ENCODE data around the gene BANP. TPM values are rescaled to one million over a fixed set of nuclear protein-coding genes. Genes with fewer than 3 reads are reported as not detected.
A peak's percentile ranks its signal among the peaks of the same experiment; 100 is the strongest.
"Not testable (repeated sequence)": the region's sequence is repeated elsewhere in the genome, so short reads cannot be mapped to it uniquely, and the experiment has no call there.

The BANP gene
- polyA plus RNA-seq, 6 donors from 2014 or later = 24.3 to 40.1 (median 28.5) TPM

GRCh38 chr16:87932475-87933139 lies 18.6 kb upstream of the BANP start:
- not testable (repeated sequence) for DNase-seq; ATAC-seq (ENCODE audit: low read depth in 2 of 2); H3K9me3 Mint-ChIP-seq; H3K27me3 Mint-ChIP-seq; H3K27ac Mint-ChIP-seq; H3K36me3 Mint-ChIP-seq
- Mint-ChIP-seq H3K4me3 (peak overlapping the region in 1 of 8 donors; percentile 40), H3K4me1 (peaks cover 9 to 21% (median 9%) of the 10 kb centered on the region in 3 donors)

GRCh38 chr16:87933140-87933495 lies 18.1 kb upstream of the BANP start:
- Mint-ChIP-seq H3K36me3 (no peaks in the 10 kb centered on the region), H3K4me1 (peaks cover 9 to 21% (median 9%) of the 10 kb centered on the region in 3 donors), H3K27me3 (peaks cover 0 to 10% (median 0%) of the 10 kb centered on the region in 3 donors), H3K4me3 (no peak overlapping the region), H3K27ac (no peak overlapping the region), H3K9me3 (no peaks in the 10 kb centered on the region)
- ATAC-seq (ENCODE audit: low read depth in 2 of 2) (no peak), DNase-seq (no peak)

GRCh38 chr16:87934752-87935425 lies 16.3 kb upstream of the BANP start:
- peak overlapping the region in 1 of 8 donors; percentile 75 for H3K4me3 Mint-ChIP-seq
- H3K9me3 Mint-ChIP-seq, DNase-seq, H3K36me3 Mint-ChIP-seq: not testable (repeated sequence)
- peak; percentile 60 to 63 for ATAC-seq (ENCODE audit: low read depth in 2 of 2)
- H3K4me1 Mint-ChIP-seq = peaks cover 9 to 21% (median 9%) of the 10 kb centered on the region in 3 donors
- H3K27me3 Mint-ChIP-seq = peaks cover 0 to 12% (median 4%) of the 10 kb centered on the region in 3 donors
- H3K27ac Mint-ChIP-seq = peak overlapping the region in 4 of 6 donors; percentile 47 to 95 (median 70)

- not testable (repeated sequence) for H3K36me3 Mint-ChIP-seq; ATAC-seq (ENCODE audit: low read depth in 2 of 2); H3K27ac Mint-ChIP-seq; H3K4me3 Mint-ChIP-seq; H3K9me3 Mint-ChIP-seq; DNase-seq
- Mint-ChIP-seq H3K27me3 (peaks cover 0 to 14% (median 4%) of the 10 kb centered on the region in 3 donors), H3K4me1 (peaks cover 9 to 21% (median 9%) of the 10 kb centered on the region in 3 donors)
Observed at GRCh38 chr16:87936016-87936374, 15.2 kb upstream of the BANP start.

GRCh38 chr16:87936375-87937230 lies 14.6 kb upstream of the BANP start, which contains the start of gene CA5A:
Gene CA5A (minus strand): TSS chr16:87936529. CDS start chr16:87936450, 79 bp downstream.
- Mint-ChIP-seq H3K9me3 (peaks cover 0 to 3% (median 0%) of the 10 kb centered on the region in 7 donors), H3K4me3 (peak within 1 kb of the TSS in 2 of 8 donors; percentile 26 to 87), H3K27me3 (peaks cover 0 to 14% (median 4%) of the 10 kb centered on the region in 3 donors), H3K36me3 (no peaks in the 10 kb centered on the region), H3K27ac (peak within 1 kb of the TSS in 4 of 6 donors; percentile 59 to 95 (median 66)), H3K4me1 (peaks cover 9 to 21% (median 9%) of the 10 kb centered on the region in 3 donors)
- ATAC-seq (ENCODE audit: low read depth in 2 of 2) (no peak), DNase-seq (no peak)

- DNase-seq = not testable (repeated sequence)
- Mint-ChIP-seq H3K27ac (peak overlapping the region in 2 of 6 donors; percentile 57 to 59), H3K27me3 (peaks cover 0 to 11% (median 4%) of the 10 kb centered on the region in 3 donors)
Observed at GRCh38 chr16:87937231-87937542, 14.0 kb upstream of the BANP start.

GRCh38 chr16:87938412-87938949 lies 12.8 kb upstream of the BANP start:
- peaks cover 9 to 21% (median 9%) of the 10 kb centered on the region in 3 donors for H3K4me1 Mint-ChIP-seq
- H3K27me3 Mint-ChIP-seq = peaks cover 0 to 5% (median 4%) of the 10 kb centered on the region in 3 donors
- no peak overlapping the region for H3K4me3 Mint-ChIP-seq
- H3K36me3 Mint-ChIP-seq = no peaks in the 10 kb centered on the region
- DNase-seq (no peak), ATAC-seq (ENCODE audit: low read depth in 2 of 2) (no peak)
- H3K9me3 Mint-ChIP-seq = peaks cover 0 to 3% (median 0%) of the 10 kb centered on the region in 7 donors
- peak overlapping the region in 1 of 6 donors; percentile 1 for H3K27ac Mint-ChIP-seq

More at GRCh38 chr16:87937231-87937542, 14.0 kb upstream of the BANP start:
- peaks cover 9 to 21% (median 9%) of the 10 kb centered on the region in 3 donors for H3K4me1 Mint-ChIP-seq
- not testable (repeated sequence) for H3K9me3 Mint-ChIP-seq; ATAC-seq (ENCODE audit: low read depth in 2 of 2); H3K4me3 Mint-ChIP-seq; H3K36me3 Mint-ChIP-seq

GRCh38 chr16:87939562-87940423 lies 11.4 kb upstream of the BANP start:
- Mint-ChIP-seq H3K4me1 (peaks cover 7 to 14% (median 9%) of the 10 kb centered on the region in 3 donors), H3K9me3 (peaks cover 0 to 3% (median 0%) of the 10 kb centered on the region in 7 donors), H3K27ac (peak overlapping the region in 2 of 6 donors; percentile 6 to 78), H3K4me3 (peak overlapping the region in 1 of 8 donors; percentile 14), H3K27me3 (peaks cover 0 to 5% (median 4%) of the 10 kb centered on the region in 3 donors), H3K36me3 (no peaks in the 10 kb centered on the region)
- ATAC-seq (ENCODE audit: low read depth in 2 of 2) (no peak), DNase-seq (no peak)

GRCh38 chr16:87942680-87943079 lies 8.6 kb upstream of the BANP start:
- Mint-ChIP-seq H3K27ac (peak overlapping the region in 1 of 6 donors; percentile 49), H3K36me3 (no peaks in the 10 kb centered on the region), H3K4me1 (peaks cover 7 to 14% (median 12%) of the 10 kb centered on the region in 3 donors), H3K4me3 (peak overlapping the region in 1 of 8 donors; percentile 47), H3K9me3 (peaks cover 0 to 3% (median 0%) of the 10 kb centered on the region in 7 donors), H3K27me3 (peaks cover 0 to 7% (median 5%) of the 10 kb centered on the region in 3 donors)
- DNase-seq = no peak
- ATAC-seq (ENCODE audit: low read depth in 2 of 2) = no peak

GRCh38 chr16:87945351-87946042 lies 5.7 kb upstream of the BANP start:
- Mint-ChIP-seq H3K4me1 (peaks cover 20 to 34% (median 29%) of the 10 kb centered on the region in 3 donors), H3K9me3 (no peaks in the 10 kb centered on the region), H3K36me3 (no peaks in the 10 kb centered on the region), H3K4me3 (peak overlapping the region; percentile 72 to 88 (median 84)), H3K27ac (peak overlapping the region; percentile 83 to 96 (median 88)), H3K27me3 (peaks cover 0 to 3% (median 0%) of the 10 kb centered on the region in 3 donors)
- ATAC-seq (ENCODE audit: low read depth in 2 of 2) (peak; percentile 75 to 83), DNase-seq (peak; percentile 52)

GRCh38 chr16:87946596-87947347 lies 4.5 kb upstream of the BANP start:
- H3K4me1 Mint-ChIP-seq = peaks cover 20 to 38% (median 33%) of the 10 kb centered on the region in 3 donors
- H3K27ac Mint-ChIP-seq = peak overlapping the region in 4 of 6 donors; percentile 70 to 97 (median 84)
- no peak for ATAC-seq (ENCODE audit: low read depth in 2 of 2)
- no peak for DNase-seq
- no peaks in the 10 kb centered on the region for H3K9me3 Mint-ChIP-seq
- H3K4me3 Mint-ChIP-seq = peak overlapping the region in 4 of 8 donors; percentile 16 to 57 (median 48)
- H3K27me3 Mint-ChIP-seq = peaks cover 0 to 3% (median 0%) of the 10 kb centered on the region in 3 donors
- H3K36me3 Mint-ChIP-seq = no peaks in the 10 kb centered on the region
